Uterus (tissue), 2 donors: ENCODE data around the gene KLF17.

Source experiments
- CTCF ChIP-seq, 4 experiments: fragments of 200-600 bp in 2 of 4; fragments of 450-650 bp in 2 of 4; sonication (generic) in 2 of 4; IDR thresholded peaks; one replicate each; pipeline ENCODE4 v1.5.1; 2016 to 2019; ENCODE audit warnings: antibody characterized with exemption in 4 of 4, mild to moderate bottlenecking in 2 of 4, moderate library complexity in 1 of 4
- POLR2A ChIP-seq, 2 donors: fragments of 450-650 bp; IDR thresholded peaks; one replicate each; pipeline ENCODE4 v1.6.1; 2016; ENCODE audit warnings: antibody characterized with exemption in 2 of 2, mild to moderate bottlenecking in 1 of 2, moderate library complexity in 1 of 2

- TF ChIP-seq CTCF (IDR thresholded peaks at IDR 0.05) (no peak), POLR2A (IDR thresholded peaks at IDR 0.05) (no peak)
Measured at GRCh38 chr1:44157903-44158302, 39.3 kb downstream of the KLF17 start.
